Measurements from ENCODE around the gene PCID2.

DNA sequence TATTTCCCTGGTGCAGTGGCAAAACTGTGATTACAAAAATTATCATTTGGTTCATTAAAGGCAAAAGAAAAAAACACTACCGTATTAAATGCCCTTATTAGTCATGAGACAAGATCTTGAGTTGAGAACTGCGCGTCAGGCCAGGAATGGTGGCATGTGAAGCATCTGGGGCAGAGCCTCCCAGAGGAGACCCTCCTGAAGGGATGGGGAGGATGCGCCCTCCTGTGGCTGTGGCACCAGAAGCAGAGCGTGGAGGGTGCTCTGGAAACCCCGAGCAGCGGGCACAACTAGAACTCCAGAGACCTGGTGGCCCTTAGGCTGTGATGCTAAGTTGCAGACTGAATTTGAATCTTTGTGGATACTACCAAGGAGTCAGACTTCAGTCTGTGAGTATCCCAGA lies 12.4 kb upstream of the PCID2 start:
- TF ChIP-seq ZNF549 (CRISPR knock-in tag; IDR thresholded peaks at IDR 0.05) = no peak
- TF ChIP-seq, protein P1, sequence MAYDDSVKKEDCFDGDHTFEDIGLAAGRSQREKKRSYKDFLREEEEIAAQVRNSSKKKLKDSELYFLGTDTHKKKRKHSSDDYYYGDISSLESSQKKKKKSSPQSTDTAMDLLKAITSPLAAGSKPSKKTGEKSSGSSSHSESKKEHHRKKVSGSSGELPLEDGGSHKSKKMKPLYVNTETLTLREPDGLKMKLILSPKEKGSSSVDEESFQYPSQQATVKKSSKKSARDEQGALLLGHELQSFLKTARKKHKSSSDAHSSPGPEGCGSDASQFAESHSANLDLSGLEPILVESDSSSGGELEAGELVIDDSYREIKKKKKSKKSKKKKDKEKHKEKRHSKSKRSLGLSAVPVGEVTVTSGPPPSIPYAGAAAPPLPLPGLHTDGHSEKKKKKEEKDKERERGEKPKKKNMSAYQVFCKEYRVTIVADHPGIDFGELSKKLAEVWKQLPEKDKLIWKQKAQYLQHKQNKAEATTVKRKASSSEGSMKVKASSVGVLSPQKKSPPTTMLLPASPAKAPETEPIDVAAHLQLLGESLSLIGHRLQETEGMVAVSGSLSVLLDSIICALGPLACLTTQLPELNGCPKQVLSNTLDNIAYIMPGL (CRISPR knock-in tag; IDR thresholded peaks at IDR 0.05; ENCODE audit: borderline replicate concordance in 1 of 2, low read depth in 1 of 2) = no peak

Measured in HepG2 (cell line).